Endothelial cell of umbilical vein (primary cell): Measurements from ENCODE around the gene LRRC56. TPM values are rescaled to one million over a fixed set of nuclear protein-coding genes. Genes with fewer than 3 reads are reported as not detected.

Experiments used
- BruUV-seq: library from RNA; stranded (reverse); fragments of 400-500 nt; replicated peaks from 2 replicates; lab custom pipeline; 2021; lab: Mats Ljungman, UMichigan
- CTCF ChIA-PET: fragments of 300-600, 350-600 bp; sonication (Branson Sonifier 250); formaldehyde crosslinking; loops from one replicate; lab custom pipeline; 2021; ENCODE audit warnings: antibody characterized with exemption, inconsistent platforms; lab: Charles Lee
- POLR2A ChIA-PET: fragments of 300-600, 350-600 bp; sonication (Branson Sonifier 250); formaldehyde crosslinking; loops from one replicate; lab custom pipeline; 2021; ENCODE audit warnings: antibody characterized with exemption, inconsistent platforms; lab: Charles Lee
- DNase-seq: peaks from one replicate; pipeline ENCODE4 v3.0.0-alpha.2; 2011; ENCODE audit warnings: low read depth, low spot score
- FAIRE-seq: peaks from 2 replicates; lab custom pipeline; 2011; peaks lifted over from hg19 to GRCh38; lab: Jason Lieb, UNC
- H2AFZ ChIP-seq: 2 replicates; pipeline ENCODE4 v1.6.0; 2012; ENCODE audit warnings: low read depth, low read length, control low read depth, inconsistent platforms
- H3K27ac ChIP-seq: 2 replicates; pipeline ENCODE4 v1.5.1; 2011; ENCODE audit warnings: low read depth, mild to moderate bottlenecking, control low read depth, low read length, moderate library complexity; ENCODE audit not compliant: insufficient read depth
- H3K27me3 ChIP-seq, 2 experiments: 2 replicates each; pipeline versions ENCODE4 v1.6.0 to v1.6.1; 2011; ENCODE audit warnings: low read length in 2 of 2, mixed read lengths in 1 of 2; ENCODE audit not compliant: control insufficient read depth in 2 of 2, insufficient read depth in 2 of 2
- H3K36me3 ChIP-seq, 2 experiments: 2 replicates in 1 of 2; 3 replicates in 1 of 2; pipeline ENCODE4 v1.5.1; 2011; ENCODE audit warnings: low read length in 2 of 2, mild to moderate bottlenecking in 1 of 2, moderate library complexity in 1 of 2; ENCODE audit not compliant: control insufficient read depth in 2 of 2, insufficient read depth in 2 of 2; ENCODE audit errors: extremely low read depth in 1 of 2
- H3K4me1 ChIP-seq: 3 replicates; pipeline ENCODE4 v1.5.1; 2011; ENCODE audit warnings: mild to moderate bottlenecking, low read length; ENCODE audit not compliant: control insufficient read depth, insufficient read depth; ENCODE audit errors: extremely low read depth
- H3K4me2 ChIP-seq: 2 replicates; pipeline ENCODE4 v1.6.1; 2011; ENCODE audit warnings: low read length, control low read depth, mixed read lengths; ENCODE audit not compliant: insufficient read depth
- H3K4me3 ChIP-seq, 3 experiments: fragments of 200-600 bp in 1 of 3; sonication (generic), shearing (Covaris generic) in 1 of 3; replicated peaks in 1 of 3; 2 replicates each; pipeline ENCODE4 v1.5.1; 2011 to 2016; ENCODE audit warnings: control low read depth in 3 of 3, low read length in 3 of 3, mild to moderate bottlenecking in 2 of 3, inconsistent platforms in 1 of 3, low read depth in 1 of 3, moderate library complexity in 1 of 3; ENCODE audit not compliant: insufficient read depth in 1 of 3
- H3K79me2 ChIP-seq: 2 replicates; pipeline ENCODE4 v1.6.0; 2012; ENCODE audit warnings: low read length, inconsistent platforms; ENCODE audit not compliant: control insufficient read depth, insufficient read depth
- H3K9ac ChIP-seq: replicated peaks from 2 replicates; pipeline ENCODE3; 2011; ENCODE audit warnings: low read length, control low read depth; ENCODE audit not compliant: insufficient read depth; ENCODE audit errors: extremely low read depth
- H3K9me1 ChIP-seq: replicated peaks from 3 replicates; pipeline ENCODE4 v1.6.0; 2011; ENCODE audit warnings: mild to moderate bottlenecking, low read length; ENCODE audit not compliant: control insufficient read depth, insufficient read depth; ENCODE audit errors: extremely low read depth
- H3K9me3 ChIP-seq: replicated peaks from 2 replicates; pipeline ENCODE4 v1.5.1; 2012; ENCODE audit warnings: low read length, inconsistent platforms; ENCODE audit not compliant: control insufficient read depth, insufficient read depth
- H4K20me1 ChIP-seq: replicated peaks from 2 replicates; pipeline ENCODE3; 2011; ENCODE audit warnings: mild to moderate bottlenecking, low read length; ENCODE audit not compliant: control insufficient read depth, insufficient read depth; ENCODE audit errors: extremely low read depth
- CTCF ChIP-seq, 2 donors: IDR thresholded peaks; 1 replicate in 1 of 2; 2 replicates in 1 of 2; pipeline ENCODE4 v1.5.1; 2011; ENCODE audit warnings: low read length in 2 of 2, mild to moderate bottlenecking in 2 of 2, moderate library complexity in 2 of 2, control low read depth in 1 of 2, inconsistent platforms in 1 of 2, low read depth in 1 of 2; ENCODE audit not compliant: insufficient read depth in 1 of 2; ENCODE audit errors: extremely low read depth in 1 of 2
- EZH2 ChIP-seq: IDR thresholded peaks from 2 replicates; pipeline ENCODE4 v1.6.1; 2012; ENCODE audit warnings: borderline replicate concordance, low read depth, mild to moderate bottlenecking, moderate library complexity, low read length, inconsistent platforms; ENCODE audit not compliant: severe bottlenecking
- FOS ChIP-seq: IDR thresholded peaks from 2 replicates; pipeline ENCODE4 v1.6.1; 2011; ENCODE audit warnings: mild to moderate bottlenecking, low read length, moderate library complexity, borderline replicate concordance; ENCODE audit not compliant: insufficient read depth
- GATA2 ChIP-seq: IDR thresholded peaks from 2 replicates; pipeline ENCODE4 v1.7.0; 2011; ENCODE audit warnings: low read depth, mild to moderate bottlenecking, moderate library complexity, mixed read lengths, low read length; ENCODE audit not compliant: insufficient read length, insufficient read depth
- JUN ChIP-seq: IDR thresholded peaks from 2 replicates; pipeline ENCODE4 v1.6.1; 2011; ENCODE audit warnings: borderline replicate concordance, low read depth; ENCODE audit not compliant: insufficient read length, insufficient read depth
- MAX ChIP-seq: IDR thresholded peaks from 2 replicates; pipeline ENCODE4 v1.6.1; 2011; ENCODE audit not compliant: insufficient read depth, insufficient read length
- MYC ChIP-seq: IDR thresholded peaks from one replicate; pipeline ENCODE4 v1.6.1; 2011; ENCODE audit warnings: mild to moderate bottlenecking, low read depth, low read length
- POLR2A ChIP-seq: IDR thresholded peaks from 2 replicates; pipeline ENCODE4 v1.6.1; 2012; ENCODE audit warnings: low read depth, mild to moderate bottlenecking, control low read depth, low read length
- POLR2AphosphoS5 ChIP-seq: IDR thresholded peaks from 2 replicates; pipeline ENCODE4 v1.6.1; 2012; ENCODE audit warnings: low read depth, mild to moderate bottlenecking, control low read depth, low read length, moderate library complexity; ENCODE audit not compliant: insufficient read depth
- dilution Hi-C: fragments of 300-500 bp; cut with MboI; formaldehyde crosslinking; loops from one replicate; pipeline ENCODE4 v1.15.0; 2019; ENCODE audit warnings: low sequenced_read_pairs; ENCODE audit not compliant: extremely low pct_ligation_motif_present
- intact Hi-C: fragments of 100-400 bp; cut with micrococcal nuclease; formaldehyde crosslinking; loops from one replicate; pipeline ENCODE4 v1.10.0; 2022
- polyA plus RNA-seq, 4 experiments: library from polyadenylated mRNA; depleted of rRNA in 3 of 4; stranded (reverse) in 3 of 4; unstranded in 1 of 4; fragments of >200 nt; gene quantifications; 2 replicates each; pipeline versions ENCODE4 v1.2.1 to v1.2.3, GENCODE V29; 2011 to 2012; ENCODE audit warnings: missing spikeins in 1 of 4
- total RNA-seq: library from RNA; stranded (reverse); gene quantifications from 2 replicates; pipeline ENCODE4 v1.2.3, GENCODE V29; 2021

LRRC56 gene
- total and polyA plus RNA-seq, 2 donors (not counting 3 experiments of a cell fraction or from before 2014, with no cell fraction given) = 0.47 to 0.55 TPM

- Histone ChIP-seq H3K9me3 (no peaks in the 10 kb centered on the region), H3K4me3 (no peak overlapping the region), H2AFZ (no peak overlapping the region), H3K36me3 (peaks cover 4 to 18% of the 10 kb centered on the region in 2 experiments), H3K4me2 (no peak overlapping the region), H4K20me1 (no peaks in the 10 kb centered on the region), H3K27ac (no peak overlapping the region), H3K4me1 (peaks cover 7% of the 10 kb centered on the region), H3K79me2 (peaks cover 16% of the 10 kb centered on the region), H3K27me3 (no peaks in the 10 kb centered on the region), H3K9me1 (no peaks in the 10 kb centered on the region), H3K9ac (no peak overlapping the region)
- no TSS peak for BruUV-seq
- dilution Hi-C loops (no loop called here), intact Hi-C loops (no loop called here)
- no peak for DNase-seq
- POLR2A ChIA-PET = no interaction called here
- CTCF ChIA-PET = no interaction called here
- no peak for FAIRE-seq
- TF ChIP-seq EZH2 = no peak
- no peak for TF ChIP-seq JUN
- no peak for TF ChIP-seq MYC
- TF ChIP-seq GATA2 = no peak
- TF ChIP-seq POLR2A = no peak
- TF ChIP-seq FOS = no peak
- TF ChIP-seq POLR2AphosphoS5 = no peak
- no peak for TF ChIP-seq MAX
- TF ChIP-seq CTCF (IDR thresholded peaks at IDR 0.05; ENCODE audit: extremely low read depth in 1 of 2, insufficient read depth in 1 of 2, low read depth in 1 of 2, low read length in 2 of 2) = no peak
These were observed 4.2 kb upstream of the LRRC56 start for GRCh38 chr11:532986-533585.
